Lower lobe of right lung (tissue), 2 donors: ENCODE measurements around the gene SF3A1. TPM values are rescaled to one million over a fixed set of nuclear protein-coding genes. Genes with fewer than 3 reads are reported as not detected.

Experiments
- ATAC-seq, 2 donors: fragments of 200-7000 bp; cut with Tn5 transposase; one replicate each; pipeline ENCODE4 v1.9.1; 2020 to 2022; ENCODE audit warnings: mild to moderate bottlenecking in 2 of 2, moderate library complexity in 2 of 2
- DNase-seq: peaks from one replicate; pipeline ENCODE4 v3.0.0-alpha.2; 2020
- H3K27ac ChIP-seq: fragments of 200-600 bp; one replicate; pipeline ENCODE4 v1.8.0; 2022
- H3K27me3 ChIP-seq: fragments of 200-600 bp; one replicate; pipeline ENCODE4 v1.8.0; 2022; ENCODE audit warnings: low read depth
- H3K36me3 ChIP-seq: fragments of 200-600 bp; one replicate; pipeline ENCODE4 v1.8.0; 2022; ENCODE audit warnings: mild to moderate bottlenecking
- H3K4me1 ChIP-seq: fragments of 200-600 bp; one replicate; pipeline ENCODE4 v1.8.0; 2022
- H3K4me3 ChIP-seq: fragments of 200-600 bp; one replicate; pipeline ENCODE4 v1.8.0; 2022; ENCODE audit warnings: mild to moderate bottlenecking
- H3K9me3 ChIP-seq: fragments of 200-600 bp; one replicate; pipeline ENCODE4 v1.8.0; 2022
- CTCF ChIP-seq: fragments of 200-600 bp; IDR thresholded peaks from one replicate; pipeline ENCODE4 v1.8.0; 2022; ENCODE audit warnings: antibody characterized with exemption, mild to moderate bottlenecking
- intact Hi-C: fragments of 100-400 bp; cut with DNase I; formaldehyde crosslinking; loops from one replicate; pipeline ENCODE4 v1.11.0; 2022
- total RNA-seq: library from RNA; stranded (reverse); fragmentation: NEBNext Ultra II Directional; extraction: Animal tissue kit (Norgen Biotek cat#: 25700); gene quantifications from one replicate; pipeline ENCODE4 v1.2.1, GENCODE V29; 2021
- donor health status: DM: no; HTN: yes; CAD: no; lungs with severe emphysema.

Gene SF3A1
- total RNA-seq, 1 donor from 2014 or later: 162 TPM

DNA sequence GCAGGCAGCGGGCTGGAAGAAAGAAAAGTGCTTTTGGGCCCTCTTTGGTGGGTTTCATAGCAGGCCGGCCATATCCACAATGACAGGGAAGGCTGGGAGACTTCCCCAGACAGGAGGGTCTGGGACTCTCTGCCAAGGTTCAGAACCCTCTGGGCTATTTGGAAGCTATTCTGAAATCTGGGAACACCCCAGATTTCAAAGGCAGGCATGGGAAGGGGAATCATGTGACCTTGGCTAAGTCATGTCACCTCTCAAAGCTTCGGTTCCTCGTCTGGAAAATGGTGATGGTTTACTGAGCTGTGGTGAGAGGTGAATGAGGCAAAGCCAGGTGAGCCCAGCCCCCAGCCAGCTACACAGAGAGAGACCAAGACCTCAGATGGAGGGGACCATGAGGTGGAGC is 72.0 kb downstream of the SF3A1 start:
- intact Hi-C loops: loop anchor here (10.0 kb wide), 1 partner anchor 100 kb away; the partner anchor contains the start of gene RNF215

DNA sequence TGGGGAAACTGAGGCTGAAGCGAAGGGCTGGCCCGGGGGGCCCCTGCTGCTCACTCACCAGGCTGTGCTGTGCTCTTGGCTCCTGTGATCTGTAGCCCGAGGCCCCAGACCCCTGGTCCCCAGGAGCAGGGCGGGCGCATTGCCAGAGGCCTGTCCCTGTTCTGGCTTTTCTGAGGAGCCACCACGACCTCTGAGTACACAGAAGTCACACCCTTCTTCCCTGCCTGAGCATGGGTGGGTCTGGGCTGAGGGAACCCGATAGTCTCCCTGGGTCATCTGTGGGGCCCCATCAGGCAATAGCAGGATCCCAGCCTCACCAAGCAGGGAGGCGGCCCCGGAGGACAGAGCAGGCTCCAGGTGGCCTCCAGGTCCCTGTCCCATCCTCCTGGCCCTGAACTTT is 72.5 kb downstream of the SF3A1 start:
- no peak for TF ChIP-seq CTCF
- no peak overlapping the region for H3K27ac ChIP-seq
- DNase-seq (no peak), ATAC-seq (no peak)
- H3K36me3 ChIP-seq: peaks cover 29% of the 10 kb centered on the region
- H3K9me3 ChIP-seq: no peaks in the 10 kb centered on the region
- no peak overlapping the region for H3K4me3 ChIP-seq
- no peaks in the 10 kb centered on the region for H3K27me3 ChIP-seq
- peaks cover 27% of the 10 kb centered on the region for H3K4me1 ChIP-seq
- intact Hi-C loops: loop anchor here (10.0 kb wide), 1 partner anchor 101 kb away; the partner anchor contains the start of gene RNF215

More for the DNA sequence above, 72.0 kb downstream of the SF3A1 start:
- TF ChIP-seq CTCF: no peak
- Histone ChIP-seq H3K4me3 (no peak overlapping the region), H3K27ac (no peak overlapping the region), H3K9me3 (no peaks in the 10 kb centered on the region), H3K27me3 (no peaks in the 10 kb centered on the region), H3K36me3 (peaks cover 29% of the 10 kb centered on the region), H3K4me1 (peaks cover 22% of the 10 kb centered on the region)
- DNase-seq: no peak
- ATAC-seq: no peak

DNA sequence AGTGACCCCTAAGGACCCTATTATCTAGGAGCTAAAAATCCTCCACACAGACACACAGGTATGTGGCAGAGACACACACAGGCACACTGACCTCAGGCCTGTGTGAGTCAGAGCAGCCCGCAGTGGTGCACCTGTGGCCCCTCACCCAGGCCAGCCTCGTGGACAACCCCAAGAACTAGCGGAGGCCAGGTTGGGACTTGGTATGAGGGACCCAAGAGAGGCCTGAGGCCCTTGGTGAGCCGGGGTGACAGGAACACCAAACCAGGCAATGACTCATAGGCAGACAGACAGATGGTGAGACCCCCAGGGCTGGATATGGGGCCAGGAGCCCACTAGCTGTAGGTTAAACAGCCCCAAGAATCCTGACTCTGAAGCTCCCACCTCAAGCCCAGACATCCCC is 73.4 kb downstream of the SF3A1 start:
- no peak for DNase-seq
- Histone ChIP-seq H3K27ac (no peak overlapping the region), H3K27me3 (no peaks in the 10 kb centered on the region), H3K4me3 (no peak overlapping the region), H3K4me1 (peaks cover 30% of the 10 kb centered on the region), H3K9me3 (no peaks in the 10 kb centered on the region), H3K36me3 (peaks cover 29% of the 10 kb centered on the region)
- no peak for ATAC-seq
- intact Hi-C loops: loop anchor here (10.0 kb wide), 1 partner anchor 101 kb away; the partner anchor contains the start of gene RNF215
- no peak for TF ChIP-seq CTCF

- intact Hi-C loops: loop anchor here (10.0 kb wide), 1 partner anchor 102 kb away; the partner anchor contains the start of gene RNF215
- Histone ChIP-seq H3K4me1 (peaks cover 30% of the 10 kb centered on the region), H3K27ac (no peak overlapping the region), H3K36me3 (peaks cover 29% of the 10 kb centered on the region), H3K9me3 (no peaks in the 10 kb centered on the region), H3K27me3 (no peaks in the 10 kb centered on the region), H3K4me3 (no peak overlapping the region)
- ATAC-seq: no peak
- TF ChIP-seq CTCF: no peak
- DNase-seq: peak; percentile 49
Observed at GRCh38 chr22:30282616-30283046, 74.1 kb downstream of the SF3A1 start.

Other genes starting within 250 kb of the SF3A1 start
- 3.1 TPM for gene LIF, start 110.1 kb downstream of the SF3A1 start, total RNA-seq
- gene OSM, start 90.0 kb downstream of the SF3A1 start, total RNA-seq: 1.1 TPM
- gene CASTOR1, start 67.4 kb downstream of the SF3A1 start, total RNA-seq: 16.2 TPM
- gene TBC1D10A, start 30.0 kb downstream of the SF3A1 start, total RNA-seq: 27.4 TPM
- 5.2 TPM for gene CCDC157, start 113 bp upstream of the SF3A1 start, total RNA-seq
- 13.6 TPM for gene RNF215, start 30.5 kb upstream of the SF3A1 start, total RNA-seq
- 7.8 TPM for gene SEC14L2, start 40.1 kb upstream of the SF3A1 start, total RNA-seq
- gene MTFP1, start 68.9 kb upstream of the SF3A1 start, total RNA-seq: 9.9 TPM
- gene SEC14L3, start 115.1 kb upstream of the SF3A1 start, total RNA-seq: 1.8 TPM
- gene SEC14L4, start 148.8 kb upstream of the SF3A1 start, total RNA-seq: 17.4 TPM
- gene SEC14L6, start 189.8 kb upstream of the SF3A1 start, total RNA-seq: 14.8 TPM
- 1.7 TPM for gene GAL3ST1, start 217.8 kb upstream of the SF3A1 start, total RNA-seq
- 47.0 TPM for gene PES1, start 235.0 kb upstream of the SF3A1 start, total RNA-seq